BLaER1 treated with 17β-estradiol and CSF1 and Interleukin-3, amounts not matched to agents 10 nM and 100 nM (cell line): Measurements from ENCODE around the gene MAGIX.

Experiments used
- H3K27ac ChIP-seq, 11 experiments: shearing (Covaris generic); formaldehyde crosslinking; 2 replicates each; pipeline ENCODE4 v1.8.1; 2022
- H3K27me3 ChIP-seq, 11 experiments: shearing (Covaris generic); formaldehyde crosslinking; 2 replicates each; pipeline ENCODE4 v1.8.1; 2022
- H3K36me3 ChIP-seq, 11 experiments: shearing (Covaris generic); formaldehyde crosslinking; 2 replicates each; pipeline ENCODE4 v1.8.1; 2022
- H3K4me1 ChIP-seq, 10 experiments: shearing (Covaris generic); formaldehyde crosslinking; 2 replicates each; pipeline ENCODE4 v1.8.1; 2022
- H3K4me2 ChIP-seq, 11 experiments: shearing (Covaris generic); formaldehyde crosslinking; 2 replicates each; pipeline ENCODE4 v1.8.1; 2022
- H3K4me3 ChIP-seq, 10 experiments: shearing (Covaris generic); formaldehyde crosslinking; 2 replicates each; pipeline ENCODE4 v1.8.1; 2022
- H3K9ac ChIP-seq, 11 experiments: shearing (Covaris generic); formaldehyde crosslinking; 2 replicates each; pipeline ENCODE4 v1.8.1; 2022
- H3K9me3 ChIP-seq, 11 experiments: shearing (Covaris generic); formaldehyde crosslinking; replicated peaks in 1 of 11; 2 replicates each; pipeline ENCODE4 v1.8.1; 2022
- H4K20me1 ChIP-seq, 11 experiments: shearing (Covaris generic); formaldehyde crosslinking; 2 replicates each; pipeline ENCODE4 v1.8.1; 2022
- Cebpa-rat ChIP-seq, 11 experiments: shearing (Covaris generic); IDR thresholded peaks; 2 replicates each; pipeline ENCODE4 v1.8.1; 2022

MAGIX gene

GRCh38 chrX:49209434-49210251, 47.1 kb downstream of the MAGIX start:
- H3K9me3 ChIP-seq, result peaks cover 0 to 5% (median 0%) of the 10 kb centered on the region in 11 experiments; a peak in 3 of 22 replicates
- H3K4me2 ChIP-seq, result no peak overlapping the region
- no peak overlapping the region for H3K27ac ChIP-seq
- peaks cover 6 to 81% (median 58%) of the 10 kb centered on the region in 11 experiments; a peak in 21 of 22 replicates for H3K27me3 ChIP-seq
- no peaks in the 10 kb centered on the region for H3K36me3 ChIP-seq
- no peaks in the 10 kb centered on the region for H3K4me1 ChIP-seq
- no peak overlapping the region for H3K9ac ChIP-seq
- peaks cover 0 to 3% (median 0%) of the 10 kb centered on the region in 11 experiments; a peak in 4 of 22 replicates for H4K20me1 ChIP-seq
- H3K4me3 ChIP-seq, result no peak overlapping the region
- TF ChIP-seq Cebpa-rat (IDR thresholded peaks at IDR 0.05), result no peak

GRCh38 chrX:49210406-49210805, 47.8 kb downstream of the MAGIX start:
- H3K4me3 ChIP-seq, result no peak overlapping the region
- no peak overlapping the region for H3K9ac ChIP-seq
- no peaks in the 10 kb centered on the region for H3K36me3 ChIP-seq
- no peaks in the 10 kb centered on the region for H3K4me1 ChIP-seq
- H3K4me2 ChIP-seq, result no peak overlapping the region
- H3K27me3 ChIP-seq, result peaks cover 4 to 80% (median 55%) of the 10 kb centered on the region in 11 experiments; a peak in 19 of 22 replicates
- no peak overlapping the region for H3K27ac ChIP-seq
- peaks cover 0 to 5% (median 0%) of the 10 kb centered on the region in 11 experiments; a peak in 3 of 22 replicates for H3K9me3 ChIP-seq
- no peak for TF ChIP-seq Cebpa-rat (IDR thresholded peaks at IDR 0.05)
- no peaks in the 10 kb centered on the region; a peak in 4 of 22 replicates for H4K20me1 ChIP-seq

- H3K4me3 ChIP-seq, result no peak overlapping the region
- no peak for TF ChIP-seq Cebpa-rat (IDR thresholded peaks at IDR 0.05)
- no peaks in the 10 kb centered on the region; a peak in 3 of 22 replicates for H4K20me1 ChIP-seq
- no peak overlapping the region for H3K9ac ChIP-seq
- H3K4me2 ChIP-seq, result no peak overlapping the region
- H3K36me3 ChIP-seq, result no peaks in the 10 kb centered on the region
- peaks cover 0 to 5% (median 0%) of the 10 kb centered on the region in 11 experiments; a peak in 3 of 22 replicates for H3K9me3 ChIP-seq
- peaks cover 0 to 78% (median 52%) of the 10 kb centered on the region in 11 experiments; a peak in 15 of 22 replicates for H3K27me3 ChIP-seq
- no peaks in the 10 kb centered on the region for H3K4me1 ChIP-seq
- H3K27ac ChIP-seq, result no peak overlapping the region
Observed at GRCh38 chrX:49211074-49211473, 48.5 kb downstream of the MAGIX start.

- Histone ChIP-seq H3K9ac (no peak overlapping the region), H3K27me3 (peaks cover 0 to 85% (median 56%) of the 10 kb centered on the region in 11 experiments; a peak in 15 of 22 replicates), H3K4me3 (no peak overlapping the region), H3K4me2 (no peak overlapping the region), H3K27ac (no peak overlapping the region), H4K20me1 (no peaks in the 10 kb centered on the region; a peak in 3 of 22 replicates), H3K9me3 (peaks cover 0 to 5% (median 0%) of the 10 kb centered on the region in 11 experiments; a peak in 3 of 22 replicates), H3K36me3 (no peaks in the 10 kb centered on the region), H3K4me1 (no peaks in the 10 kb centered on the region)
- no peak for TF ChIP-seq Cebpa-rat (IDR thresholded peaks at IDR 0.05)
Observed at GRCh38 chrX:49212209-49212608, 49.7 kb downstream of the MAGIX start.

GRCh38 chrX:49212861-49213260, 50.3 kb downstream of the MAGIX start:
- Histone ChIP-seq H3K4me3 (no peak overlapping the region), H3K36me3 (no peaks in the 10 kb centered on the region), H3K9ac (no peak overlapping the region), H3K4me1 (no peaks in the 10 kb centered on the region), H4K20me1 (no peaks in the 10 kb centered on the region; a peak in 3 of 22 replicates), H3K9me3 (peaks cover 0 to 5% (median 0%) of the 10 kb centered on the region in 11 experiments; a peak in 3 of 22 replicates), H3K27ac (no peak overlapping the region), H3K27me3 (peaks cover 4 to 91% (median 62%) of the 10 kb centered on the region in 11 experiments; a peak in 15 of 22 replicates), H3K4me2 (no peak overlapping the region)
- TF ChIP-seq Cebpa-rat (IDR thresholded peaks at IDR 0.05), result no peak

GRCh38 chrX:49214416-49214815, 51.9 kb downstream of the MAGIX start:
- no peak overlapping the region for H3K4me2 ChIP-seq
- peaks cover 0 to 5% (median 0%) of the 10 kb centered on the region in 11 experiments; a peak in 3 of 22 replicates for H3K9me3 ChIP-seq
- peaks cover 0 to 6% (median 0%) of the 10 kb centered on the region in 11 experiments; a peak in 3 of 22 replicates for H4K20me1 ChIP-seq
- no peak overlapping the region for H3K9ac ChIP-seq
- H3K4me3 ChIP-seq, result no peak overlapping the region
- no peak overlapping the region for H3K27ac ChIP-seq
- TF ChIP-seq Cebpa-rat (IDR thresholded peaks at IDR 0.05), result no peak
- H3K27me3 ChIP-seq, result peaks cover 4 to 91% (median 60%) of the 10 kb centered on the region in 11 experiments; a peak in 16 of 22 replicates
- peaks cover 0 to 2% (median 0%) of the 10 kb centered on the region in 10 experiments; a peak in 1 of 20 replicates for H3K4me1 ChIP-seq
- H3K36me3 ChIP-seq, result no peaks in the 10 kb centered on the region

GRCh38 chrX:49214996-49215526, 52.5 kb downstream of the MAGIX start:
- H3K9me3 ChIP-seq, result peaks cover 0 to 5% (median 0%) of the 10 kb centered on the region in 11 experiments; a peak in 3 of 22 replicates

More at GRCh38 chrX:49214996-49215526, 52.5 kb downstream of the MAGIX start:
- H3K36me3 ChIP-seq, result no peaks in the 10 kb centered on the region
- peaks cover 0 to 8% (median 0%) of the 10 kb centered on the region in 11 experiments; a peak in 3 of 22 replicates for H4K20me1 ChIP-seq
- no peak overlapping the region for H3K27ac ChIP-seq
- H3K4me3 ChIP-seq, result no peak overlapping the region
- TF ChIP-seq Cebpa-rat (IDR thresholded peaks at IDR 0.05), result no peak
- no peak overlapping the region for H3K9ac ChIP-seq
- H3K4me1 ChIP-seq, result peaks cover 0 to 4% (median 0%) of the 10 kb centered on the region in 10 experiments; a peak in 1 of 20 replicates
- H3K27me3 ChIP-seq, result peaks cover 4 to 90% (median 58%) of the 10 kb centered on the region in 11 experiments; a peak in 16 of 22 replicates
- H3K4me2 ChIP-seq, result no peak overlapping the region
